Measurements from ENCODE around the gene GLDC. TPM values are rescaled to one million over a fixed set of nuclear protein-coding genes. Genes with fewer than 3 reads are reported as not detected.

GLDC gene
- total RNA-seq, 6 experiments from 2014 or later, result 76.2 to 103 (median 89.3) TPM

- Histone ChIP-seq H3K4me3 (no peak overlapping the region), H3K9me3 (no peaks in the 10 kb centered on the region), H3K27ac (no peak overlapping the region), H3K36me3 (peaks cover 0 to 36% (median 9%) of the 10 kb centered on the region in 4 donors), H3K27me3 (no peaks in the 10 kb centered on the region), H3K4me1 (no peaks in the 10 kb centered on the region)
- TF ChIP-seq POLR2A (IDR thresholded peaks at IDR 0.05), result no peak
- TF ChIP-seq, protein P1, sequence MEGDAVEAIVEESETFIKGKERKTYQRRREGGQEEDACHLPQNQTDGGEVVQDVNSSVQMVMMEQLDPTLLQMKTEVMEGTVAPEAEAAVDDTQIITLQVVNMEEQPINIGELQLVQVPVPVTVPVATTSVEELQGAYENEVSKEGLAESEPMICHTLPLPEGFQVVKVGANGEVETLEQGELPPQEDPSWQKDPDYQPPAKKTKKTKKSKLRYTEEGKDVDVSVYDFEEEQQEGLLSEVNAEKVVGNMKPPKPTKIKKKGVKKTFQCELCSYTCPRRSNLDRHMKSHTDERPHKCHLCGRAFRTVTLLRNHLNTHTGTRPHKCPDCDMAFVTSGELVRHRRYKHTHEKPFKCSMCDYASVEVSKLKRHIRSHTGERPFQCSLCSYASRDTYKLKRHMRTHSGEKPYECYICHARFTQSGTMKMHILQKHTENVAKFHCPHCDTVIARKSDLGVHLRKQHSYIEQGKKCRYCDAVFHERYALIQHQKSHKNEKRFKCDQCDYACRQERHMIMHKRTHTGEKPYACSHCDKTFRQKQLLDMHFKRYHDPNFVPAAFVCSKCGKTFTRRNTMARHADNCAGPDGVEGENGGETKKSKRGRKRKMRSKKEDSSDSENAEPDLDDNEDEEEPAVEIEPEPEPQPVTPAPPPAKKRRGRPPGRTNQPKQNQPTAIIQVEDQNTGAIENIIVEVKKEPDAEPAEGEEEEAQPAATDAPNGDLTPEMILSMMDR (IDR thresholded peaks at IDR 0.05), result no peak
- no peak for ATAC-seq
- intact Hi-C loops (cut with DNase I), result no loop called here
- DNase-seq, result no peak
Observed at GRCh38 chr9:6562201-6562600, 83.3 kb downstream of the GLDC start.

- Histone ChIP-seq H3K36me3 (peaks cover 0 to 44% (median 7%) of the 10 kb centered on the region in 4 donors), H3K27me3 (no peaks in the 10 kb centered on the region), H3K27ac (no peak overlapping the region), H3K9me3 (no peaks in the 10 kb centered on the region), H3K4me1 (no peaks in the 10 kb centered on the region), H3K4me3 (no peak overlapping the region)
- DNase-seq, result no peak
- intact Hi-C loops (cut with DNase I), result no loop called here
- TF ChIP-seq POLR2A (IDR thresholded peaks at IDR 0.05), result no peak
- TF ChIP-seq, protein P1 (IDR thresholded peaks at IDR 0.05), result no peak
- WGBS (ENCODE audit: insufficient coverage, low coverage, low lambda C conversion rate, missing lambda C conversion rate), result 62% methylated on average over 8 of the region's 9 CpGs
- ATAC-seq, result no peak
Observed at GRCh38 chr9:6557883-6558616, 87.5 kb downstream of the GLDC start.

GRCh38 chr9:6553866-6554265 lies 91.7 kb downstream of the GLDC start:
- Histone ChIP-seq H3K4me1 (no peaks in the 10 kb centered on the region), H3K27me3 (no peaks in the 10 kb centered on the region), H3K36me3 (peaks cover 0 to 56% (median 9%) of the 10 kb centered on the region in 4 donors), H3K9me3 (no peaks in the 10 kb centered on the region), H3K4me3 (no peak overlapping the region), H3K27ac (no peak overlapping the region)
- DNase-seq, result no peak
- TF ChIP-seq, protein P1 (IDR thresholded peaks at IDR 0.05), result no peak
- TF ChIP-seq POLR2A (IDR thresholded peaks at IDR 0.05), result no peak
- 82% methylated on average over 1 of the region's 1 CpG for WGBS (ENCODE audit: insufficient coverage, low coverage, low lambda C conversion rate, missing lambda C conversion rate)
- intact Hi-C loops (cut with DNase I), result no loop called here
- no peak for ATAC-seq

GRCh38 chr9:6552498-6553121 lies 92.9 kb downstream of the GLDC start:
- TF ChIP-seq, protein P1 (IDR thresholded peaks at IDR 0.05), result no peak
- no peak for TF ChIP-seq POLR2A (IDR thresholded peaks at IDR 0.05)
- DNase-seq (no peak), ATAC-seq (no peak)
- Histone ChIP-seq H3K4me3 (no peak overlapping the region), H3K27me3 (no peaks in the 10 kb centered on the region), H3K36me3 (peaks cover 0 to 53% (median 7%) of the 10 kb centered on the region in 4 donors), H3K4me1 (no peaks in the 10 kb centered on the region), H3K27ac (no peak overlapping the region), H3K9me3 (no peaks in the 10 kb centered on the region)
- WGBS (ENCODE audit: insufficient coverage, low coverage, low lambda C conversion rate, missing lambda C conversion rate), result 76% methylated on average over 5 of the region's 7 CpGs
- intact Hi-C loops (cut with DNase I), result no loop called here

All from right lobe of liver (tissue), 6 donors.